ENCODE measurements around the gene HOXB9.

- no peak for TF ChIP-seq CTCF (IDR thresholded peaks at IDR 0.05; ENCODE audit: insufficient read depth, low read depth, low read length)
- TF ChIP-seq EZH2 (IDR thresholded peaks at IDR 0.05; ENCODE audit: insufficient read depth, low read length), result no peak
Measured at GRCh38 chr17:48601207-48601538, 25.0 kb downstream of the HOXB9 start.

Measured in astrocyte (in vitro differentiated cells and primary cell).